CD8-positive, alpha-beta memory T cell (primary cell): ENCODE data around the gene HTR6. TPM values are rescaled to one million over a fixed set of nuclear protein-coding genes. Genes with fewer than 3 reads are reported as not detected.

Experiments
- CTCF ChIA-PET: fragments of 350-600 bp; sonication (Branson Sonifier 250); formaldehyde crosslinking; loops from one replicate; lab custom pipeline; 2021; ENCODE audit warnings: antibody characterized with exemption; lab: Charles Lee
- POLR2A ChIA-PET: fragments of 350-600 bp; sonication (Branson Sonifier 250); formaldehyde crosslinking; loops from one replicate; lab custom pipeline; 2021; ENCODE audit warnings: antibody characterized with exemption; lab: Charles Lee
- DNase-seq, 5 donors: peaks; one replicate each; pipeline versions ENCODE4 v3.0.0 to v3.0.0-alpha.2; 2020 to 2022; ENCODE audit warnings: mixed read lengths in 1 of 5
- H3K27ac ChIP-seq: one replicate; pipeline ENCODE4 v1.7.0; 2013; ENCODE audit warnings: low read depth, mild to moderate bottlenecking, low read length, moderate library complexity
- H3K27me3 ChIP-seq: 2 replicates; pipeline ENCODE4 v1.7.0; 2013; ENCODE audit warnings: low read length, mild to moderate bottlenecking; ENCODE audit not compliant: insufficient read depth, poor library complexity, severe bottlenecking
- H3K36me3 ChIP-seq: 2 replicates; pipeline ENCODE4 v1.7.0; 2013; ENCODE audit warnings: mild to moderate bottlenecking, low read length, moderate library complexity; ENCODE audit not compliant: insufficient read depth
- H3K4me1 ChIP-seq: 2 replicates; pipeline ENCODE4 v1.7.0; 2013; ENCODE audit warnings: mild to moderate bottlenecking, low read length, moderate library complexity; ENCODE audit not compliant: insufficient read depth
- H3K4me3 ChIP-seq: 2 replicates; pipeline ENCODE4 v1.7.0; 2013; ENCODE audit warnings: mild to moderate bottlenecking, low read length
- H3K9me3 ChIP-seq: 2 replicates; pipeline ENCODE4 v1.7.0; 2013; ENCODE audit warnings: mild to moderate bottlenecking, low read length
- H3K27ac Mint-ChIP-seq, 8 donors: one replicate each; pipeline ENCODE4 v1.8.0; 2020 to 2021; ENCODE audit warnings: mixed read lengths in 8 of 8, mild to moderate bottlenecking in 6 of 8, inconsistent platforms in 3 of 8, moderate library complexity in 3 of 8
- H3K27me3 Mint-ChIP-seq, 2 donors: one replicate each; pipeline ENCODE4 v1.8.0; 2020 to 2021; ENCODE audit warnings: mixed read lengths in 2 of 2, mild to moderate bottlenecking in 1 of 2, moderate library complexity in 1 of 2
- H3K36me3 Mint-ChIP-seq, 3 donors: one replicate each; pipeline ENCODE4 v1.8.0; 2020 to 2021; ENCODE audit warnings: mixed read lengths in 3 of 3, inconsistent platforms in 1 of 3, mild to moderate bottlenecking in 1 of 3
- H3K4me1 Mint-ChIP-seq, 3 donors: one replicate each; pipeline ENCODE4 v1.8.0; 2020 to 2021; ENCODE audit warnings: mixed read lengths in 3 of 3, inconsistent platforms in 1 of 3, mild to moderate bottlenecking in 1 of 3
- H3K4me3 Mint-ChIP-seq, 7 donors: one replicate each; pipeline ENCODE4 v1.8.0; 2020 to 2021; ENCODE audit warnings: mixed read lengths in 7 of 7, mild to moderate bottlenecking in 6 of 7, moderate library complexity in 4 of 7, inconsistent platforms in 2 of 7
- H3K9me3 Mint-ChIP-seq, 5 donors: one replicate each; pipeline ENCODE4 v1.8.0; 2020 to 2022; ENCODE audit warnings: mixed read lengths in 5 of 5, mild to moderate bottlenecking in 3 of 5, moderate library complexity in 2 of 5, inconsistent platforms in 1 of 5
- polyA plus RNA-seq: library from polyadenylated mRNA; unstranded; fragments of 300-500 nt; fragmentation: Illumina TruSeq; gene quantifications from one replicate; pipeline ENCODE4 v1.2.3, GENCODE V29; 2021
- total RNA-seq, 2 experiments: library from RNA; stranded (reverse); gene quantifications; one replicate each; pipeline ENCODE4 v1.2.3, GENCODE V29; 2021

The HTR6 gene
- total and polyA plus RNA-seq, 3 experiments from 2014 or later, result not detected

DNA sequence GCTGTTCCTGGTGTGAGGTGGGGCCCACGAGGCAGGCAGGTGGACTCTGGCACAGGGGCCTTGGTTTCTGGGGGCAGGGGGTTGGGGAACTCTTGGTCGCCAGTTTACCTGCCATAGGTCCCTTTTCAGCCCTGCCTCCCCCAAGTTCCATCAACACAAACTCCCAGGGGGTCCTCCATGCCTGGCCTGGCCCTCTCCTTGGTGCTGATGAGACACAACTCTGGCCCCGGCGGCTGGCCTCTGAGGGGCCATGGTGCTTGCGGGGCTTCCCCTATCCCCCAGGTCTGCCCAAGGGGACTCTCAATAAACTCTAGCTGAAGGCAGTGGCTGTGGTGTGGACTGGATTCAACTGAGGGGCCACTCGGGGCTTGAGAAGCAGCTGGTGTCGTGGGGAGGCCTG lies 16.0 kb downstream of the HTR6 start:
- H3K4me3 Mint-ChIP-seq, result no peak overlapping the region
- ChIA-PET POLR2A (no interaction called here), CTCF (interaction anchor here (1.1 to 1.5 kb wide), 2 partner anchors 18 to 23 kb away, joined by 3 to 7 read pairs; no protein-coding TSS in a partner anchor)
- H3K9me3 Mint-ChIP-seq, result no peaks in the 10 kb centered on the region
- peaks cover 0 to 7% (median 6%) of the 10 kb centered on the region in 3 donors for H3K36me3 Mint-ChIP-seq
- Histone ChIP-seq H3K4me3 (no peak overlapping the region), H3K27me3 (no peaks in the 10 kb centered on the region), H3K27ac (no peak overlapping the region), H3K36me3 (no peaks in the 10 kb centered on the region), H3K9me3 (no peaks in the 10 kb centered on the region), H3K4me1 (no peaks in the 10 kb centered on the region)
- peaks cover 0 to 8% (median 0%) of the 10 kb centered on the region in 3 donors for H3K4me1 Mint-ChIP-seq
- peak overlapping the region in 1 of 8 donors; percentile 41 for H3K27ac Mint-ChIP-seq
- peaks cover 2 to 4% of the 10 kb centered on the region in 2 donors for H3K27me3 Mint-ChIP-seq
- no peak for DNase-seq

DNA sequence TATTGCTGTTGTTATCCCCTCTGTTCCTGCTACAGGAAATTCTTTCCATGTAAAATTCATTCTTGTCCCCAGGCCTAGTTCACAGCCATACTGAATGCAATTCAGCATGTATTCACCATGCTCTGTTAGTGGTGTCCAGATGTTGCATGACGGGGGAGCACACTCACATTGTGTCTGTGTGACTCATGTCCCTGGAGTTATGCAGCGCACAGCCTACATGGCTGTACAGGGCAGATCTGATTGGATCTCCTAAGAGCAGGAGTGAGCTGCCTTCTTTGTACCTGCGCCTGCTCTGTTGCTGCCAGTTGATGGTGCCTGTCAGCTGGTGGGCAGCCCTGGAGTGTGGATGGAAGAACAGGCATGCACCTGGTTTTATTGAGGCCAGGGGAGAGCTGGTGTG lies 17.6 kb downstream of the HTR6 start:
- Histone ChIP-seq H3K9me3 (no peaks in the 10 kb centered on the region), H3K27me3 (no peaks in the 10 kb centered on the region), H3K4me1 (peaks cover 15% of the 10 kb centered on the region), H3K27ac (no peak overlapping the region), H3K36me3 (no peaks in the 10 kb centered on the region), H3K4me3 (no peak overlapping the region)
- Mint-ChIP-seq H3K27ac (no peak overlapping the region), H3K36me3 (peaks cover 0 to 13% (median 7%) of the 10 kb centered on the region in 3 donors), H3K4me3 (no peak overlapping the region), H3K27me3 (peaks cover 0 to 1% of the 10 kb centered on the region in 2 donors), H3K4me1 (peaks cover 0 to 16% (median 9%) of the 10 kb centered on the region in 3 donors), H3K9me3 (no peaks in the 10 kb centered on the region)
- CTCF ChIA-PET, result interaction anchor here (1.3 kb wide), 1 partner anchor 20 kb away, joined by 5 read pairs; no protein-coding TSS in a partner anchor
- no peak for DNase-seq
- POLR2A ChIA-PET, result no interaction called here

- Histone ChIP-seq H3K27me3 (no peaks in the 10 kb centered on the region), H3K4me1 (peaks cover 21% of the 10 kb centered on the region), H3K4me3 (no peak overlapping the region), H3K27ac (no peak overlapping the region), H3K9me3 (no peaks in the 10 kb centered on the region), H3K36me3 (no peaks in the 10 kb centered on the region)
- Mint-ChIP-seq H3K4me1 (peaks cover 4 to 21% (median 16%) of the 10 kb centered on the region in 3 donors), H3K9me3 (no peaks in the 10 kb centered on the region), H3K27me3 (peaks cover 0 to 1% of the 10 kb centered on the region in 2 donors), H3K4me3 (no peak overlapping the region), H3K36me3 (peaks cover 0 to 14% (median 7%) of the 10 kb centered on the region in 3 donors), H3K27ac (no peak overlapping the region)
- POLR2A ChIA-PET, result no interaction called here
- CTCF ChIA-PET, result interaction anchor here (0.7 to 2.2 kb wide), 3 partner anchors 15 to 21 kb away, joined by 3 to 9 read pairs (median 5); no protein-coding TSS in a partner anchor
- DNase-seq, result no peak
Measured at GRCh38 chr1:19682901-19683300, 18.2 kb downstream of the HTR6 start.

- H3K4me3 Mint-ChIP-seq, result no peak overlapping the region
- peaks cover 0 to 3% (median 0%) of the 10 kb centered on the region in 5 donors for H3K9me3 Mint-ChIP-seq
- Histone ChIP-seq H3K4me3 (no peak overlapping the region), H3K27ac (no peak overlapping the region), H3K27me3 (no peaks in the 10 kb centered on the region), H3K4me1 (peaks cover 26% of the 10 kb centered on the region), H3K9me3 (no peaks in the 10 kb centered on the region), H3K36me3 (no peaks in the 10 kb centered on the region)
- no peak for DNase-seq
- peaks cover 0 to 1% of the 10 kb centered on the region in 2 donors for H3K27me3 Mint-ChIP-seq
- no peak overlapping the region for H3K27ac Mint-ChIP-seq
- peaks cover 9 to 26% (median 20%) of the 10 kb centered on the region in 3 donors for H3K4me1 Mint-ChIP-seq
- H3K36me3 Mint-ChIP-seq, result peaks cover 0 to 14% (median 7%) of the 10 kb centered on the region in 3 donors
- ChIA-PET POLR2A (interaction anchor here (0.6 kb wide), 2 partner anchors 22 to 85 kb away, joined by 3 to 5 read pairs; no protein-coding TSS in a partner anchor), CTCF (interaction anchor here (0.7 to 2.2 kb wide), 2 partner anchors 15 to 21 kb away, joined by 3 to 9 read pairs; no protein-coding TSS in a partner anchor)
Measured at GRCh38 chr1:19683351-19683750, 18.7 kb downstream of the HTR6 start.

GRCh38 chr1:19684677-19685076 lies 20.0 kb downstream of the HTR6 start:
- Histone ChIP-seq H3K27me3 (no peaks in the 10 kb centered on the region), H3K27ac (no peak overlapping the region), H3K36me3 (no peaks in the 10 kb centered on the region), H3K4me1 (peaks cover 39% of the 10 kb centered on the region), H3K9me3 (peaks cover 4% of the 10 kb centered on the region), H3K4me3 (no peak overlapping the region)
- Mint-ChIP-seq H3K36me3 (peaks cover 0 to 14% (median 5%) of the 10 kb centered on the region in 3 donors), H3K27ac (peak overlapping the region in 2 of 8 donors; percentile 50), H3K4me3 (no peak overlapping the region), H3K27me3 (peaks cover 0 to 1% of the 10 kb centered on the region in 2 donors), H3K4me1 (peaks cover 13 to 39% (median 33%) of the 10 kb centered on the region in 3 donors), H3K9me3 (peaks cover 0 to 3% (median 0%) of the 10 kb centered on the region in 5 donors)
- POLR2A ChIA-PET, result no interaction called here
- DNase-seq, result no peak
- CTCF ChIA-PET, result interaction anchor here (0.7 to 2.2 kb wide), 3 partner anchors 20 to 22 kb away, joined by 3 to 9 read pairs (median 3); no protein-coding TSS in a partner anchor

GRCh38 chr1:19685994-19686393 lies 21.3 kb downstream of the HTR6 start:
- peak overlapping the region in 4 of 8 donors; percentile 61 to 89 (median 73) for H3K27ac Mint-ChIP-seq
- H3K36me3 Mint-ChIP-seq, result peaks cover 0 to 19% (median 5%) of the 10 kb centered on the region in 3 donors
- peaks cover 0 to 4% (median 0%) of the 10 kb centered on the region in 5 donors for H3K9me3 Mint-ChIP-seq
- Histone ChIP-seq H3K4me1 (peaks cover 48% of the 10 kb centered on the region), H3K36me3 (no peaks in the 10 kb centered on the region), H3K4me3 (no peak overlapping the region), H3K27ac (no peak overlapping the region), H3K27me3 (no peaks in the 10 kb centered on the region), H3K9me3 (peaks cover 6% of the 10 kb centered on the region)
- H3K27me3 Mint-ChIP-seq, result no peaks in the 10 kb centered on the region
- ChIA-PET CTCF (interaction anchor here (1.9 kb wide), 1 partner anchor 24 kb away, joined by 7 read pairs; no protein-coding TSS in a partner anchor), POLR2A (interaction anchor here (0.6 kb wide), 1 partner anchor 389 kb away, joined by 5 read pairs; no protein-coding TSS in a partner anchor)
- H3K4me3 Mint-ChIP-seq, result no peak overlapping the region
- DNase-seq, result no peak
- H3K4me1 Mint-ChIP-seq, result peaks cover 19 to 45% (median 42%) of the 10 kb centered on the region in 3 donors

- CTCF ChIA-PET, result interaction anchor here (0.9 to 1.9 kb wide), 3 partner anchors 17 to 26 kb away, joined by 3 to 9 read pairs (median 7); no protein-coding TSS in a partner anchor
- no peaks in the 10 kb centered on the region for H3K36me3 ChIP-seq
- peaks cover 6% of the 10 kb centered on the region for H3K9me3 ChIP-seq
- no peaks in the 10 kb centered on the region for H3K27me3 ChIP-seq
- peak overlapping the region; percentile 47 to 98 (median 94) for H3K27ac Mint-ChIP-seq
- H3K36me3 Mint-ChIP-seq, result peaks cover 6 to 25% (median 6%) of the 10 kb centered on the region in 3 donors
- H3K27ac ChIP-seq, result peak overlapping the region; percentile 74
- POLR2A ChIA-PET, result no interaction called here
- peaks cover 0 to 4% (median 0%) of the 10 kb centered on the region in 5 donors for H3K9me3 Mint-ChIP-seq
- DNase-seq, result no peak
- peak overlapping the region; percentile 29 for H3K4me3 ChIP-seq
- H3K4me1 Mint-ChIP-seq, result peaks cover 19 to 56% (median 47%) of the 10 kb centered on the region in 3 donors
- H3K4me1 ChIP-seq, result peaks cover 48% of the 10 kb centered on the region
- H3K4me3 Mint-ChIP-seq, result peak overlapping the region; percentile 2 to 83 (median 63)
- no peaks in the 10 kb centered on the region for H3K27me3 Mint-ChIP-seq
Measured at GRCh38 chr1:19687414-19687813, 22.7 kb downstream of the HTR6 start.
